Suppressor macrophage (primary cell): ENCODE results near the gene COL13A1.
A peak's percentile ranks its signal among the peaks of the same experiment; 100 is the strongest.

ENCODE experiments used
- DNase-seq, 4 experiments: peaks; one replicate each; pipeline ENCODE4 v3.0.0-alpha.2; 2020 to 2022

COL13A1 gene

DNA sequence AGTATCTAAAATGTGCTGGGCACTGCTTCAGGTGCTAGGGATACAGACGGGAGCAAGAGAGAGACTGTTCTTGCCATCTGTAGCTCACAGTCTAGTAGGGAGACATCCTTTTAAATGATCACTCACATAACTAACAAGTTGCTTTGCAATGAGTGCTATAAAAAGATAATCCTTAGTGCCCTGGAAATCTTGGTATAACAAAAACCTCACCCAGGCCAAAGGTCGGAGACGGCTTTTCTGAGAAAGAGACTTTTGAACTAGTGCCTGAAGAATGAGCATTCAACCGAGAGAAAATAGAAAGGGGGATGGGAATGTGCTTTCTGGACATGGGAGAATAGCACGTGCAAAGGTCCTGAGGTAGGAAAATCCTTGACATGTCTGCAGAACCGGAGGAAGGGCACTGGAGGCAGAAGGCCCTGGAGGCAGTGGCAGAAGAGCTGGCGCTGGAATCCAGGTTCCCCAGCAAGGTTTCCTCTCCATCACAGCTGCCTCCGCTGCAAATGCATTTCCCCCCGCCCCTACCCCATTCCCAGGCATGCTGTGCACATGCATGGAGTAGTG lies 89.4 kb downstream of the COL13A1 start:
- DNase-seq: no peak

- DNase-seq: no peak
These were observed 90.7 kb downstream of the COL13A1 start for GRCh38 chr10:69892406-69892805.

DNA sequence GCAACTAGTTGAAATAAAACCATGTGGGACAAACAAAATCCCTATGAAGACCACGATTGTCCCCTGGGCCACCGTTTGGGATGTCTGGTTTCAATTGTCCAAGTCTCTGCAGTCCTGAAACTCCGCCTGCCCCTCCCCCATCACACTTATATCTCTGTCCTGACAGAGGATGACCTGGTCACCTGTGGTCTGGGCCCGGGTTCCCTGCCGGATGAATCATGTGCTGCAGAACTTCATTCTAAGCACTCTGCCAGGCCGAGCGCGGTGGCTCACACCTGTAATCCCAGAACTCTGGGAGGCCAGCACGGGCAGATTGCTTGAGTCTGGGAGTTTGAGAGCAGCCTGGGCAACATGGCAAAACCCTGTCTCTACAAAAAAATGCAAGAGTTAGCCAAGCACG lies 91.1 kb downstream of the COL13A1 start:
- DNase-seq: no peak

DNA sequence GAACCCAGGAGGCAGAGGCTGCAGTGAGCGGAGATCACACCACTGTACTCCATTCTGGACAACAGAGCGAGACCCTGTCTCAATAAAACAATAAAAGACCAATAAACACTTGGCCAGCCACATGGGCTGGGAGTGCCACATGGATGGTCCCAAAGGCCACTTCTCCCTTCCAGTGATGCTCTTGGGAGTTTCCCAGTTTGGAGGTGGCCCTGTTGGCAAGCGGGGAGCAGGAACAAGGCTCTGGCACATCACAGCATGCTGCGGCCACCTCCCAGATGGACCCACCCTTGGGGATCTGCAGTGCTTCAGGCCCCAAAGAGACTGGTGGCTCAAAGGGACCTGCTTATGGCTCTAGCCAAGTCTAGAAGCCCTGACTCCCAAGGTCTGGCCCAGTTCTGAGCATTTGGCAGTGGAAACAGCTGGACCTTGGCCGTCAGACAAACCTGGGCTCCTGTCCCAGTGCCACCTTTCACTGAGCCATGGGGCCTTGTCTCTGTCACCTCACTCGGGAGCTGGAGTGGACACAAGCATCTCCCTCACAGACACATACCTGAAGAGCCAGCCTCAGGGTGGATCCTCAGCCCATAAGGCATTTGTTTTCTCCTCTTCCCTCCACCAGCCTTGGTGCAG lies 91.7 kb downstream of the COL13A1 start:
- no peak for DNase-seq

DNA sequence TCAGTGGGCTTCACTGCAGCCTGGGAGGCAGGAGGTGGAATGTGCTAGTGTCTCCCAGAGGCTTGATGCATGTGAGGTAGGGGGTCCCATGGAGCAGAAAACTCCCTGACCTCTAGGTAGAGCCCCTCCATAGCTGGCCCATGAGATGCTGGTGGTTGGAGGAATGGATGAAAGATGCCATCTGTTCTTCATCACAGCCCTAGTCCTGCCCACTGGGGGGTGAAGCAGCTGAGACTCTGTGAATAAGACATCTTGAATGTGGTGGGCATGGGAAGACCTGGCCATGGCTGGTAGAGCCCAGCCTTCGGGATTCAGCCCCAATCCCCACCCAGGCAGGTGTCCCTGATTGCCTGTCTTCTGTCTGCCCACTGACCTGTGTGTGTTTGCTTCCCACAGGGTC lies 92.5 kb downstream of the COL13A1 start:
- DNase-seq: no peak

DNA sequence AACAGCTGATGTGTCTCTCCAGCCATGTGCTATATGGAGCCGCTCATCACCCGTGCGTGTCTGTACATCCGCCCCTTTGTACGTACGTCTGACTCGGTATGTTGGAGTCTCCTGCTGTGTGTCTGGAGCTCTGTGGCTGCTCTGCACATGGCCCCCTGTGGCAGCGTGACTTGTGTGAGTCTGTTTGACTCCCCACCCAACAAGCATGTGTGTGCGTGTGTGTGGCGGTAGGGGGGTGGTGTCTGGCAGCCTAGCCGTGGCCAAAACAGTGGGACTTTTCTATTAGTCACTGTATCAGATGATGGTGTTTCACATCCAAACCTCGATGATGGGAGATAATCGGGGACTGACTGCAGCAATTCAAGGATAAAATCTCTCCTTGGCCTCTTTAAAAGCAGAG lies 94.1 kb downstream of the COL13A1 start:
- DNase-seq: no peak

DNA sequence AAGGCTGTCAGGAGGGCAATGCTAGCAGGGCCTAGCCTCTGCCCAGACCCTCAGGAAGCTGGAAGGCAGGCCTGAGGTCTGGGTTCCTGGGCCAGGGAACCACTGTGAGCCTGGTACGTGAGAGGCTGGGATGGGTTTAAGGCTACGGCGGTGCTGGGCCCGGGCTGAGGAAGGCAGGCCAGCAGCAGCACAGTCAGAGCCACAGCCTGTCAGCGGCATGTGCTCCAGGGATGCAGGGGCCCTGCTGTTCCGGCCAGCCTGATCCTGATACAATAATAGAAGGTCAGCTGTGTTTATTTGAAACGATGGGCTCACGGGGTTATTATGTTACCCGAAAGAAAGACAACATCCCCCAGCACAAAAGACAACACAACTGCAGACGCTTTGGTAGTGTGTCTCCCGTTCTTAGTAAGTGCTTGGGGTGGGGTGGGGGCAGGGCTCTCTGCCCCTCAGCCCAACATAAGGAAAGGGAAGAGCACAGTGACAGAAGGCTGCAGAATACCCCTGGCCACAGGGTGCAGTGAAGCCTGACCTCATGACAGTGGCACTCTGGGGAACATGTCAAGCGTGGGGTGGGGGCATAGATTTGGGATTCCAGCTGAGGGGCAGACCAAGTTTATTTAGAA lies 95.0 kb downstream of the COL13A1 start:
- no peak for DNase-seq

DNA sequence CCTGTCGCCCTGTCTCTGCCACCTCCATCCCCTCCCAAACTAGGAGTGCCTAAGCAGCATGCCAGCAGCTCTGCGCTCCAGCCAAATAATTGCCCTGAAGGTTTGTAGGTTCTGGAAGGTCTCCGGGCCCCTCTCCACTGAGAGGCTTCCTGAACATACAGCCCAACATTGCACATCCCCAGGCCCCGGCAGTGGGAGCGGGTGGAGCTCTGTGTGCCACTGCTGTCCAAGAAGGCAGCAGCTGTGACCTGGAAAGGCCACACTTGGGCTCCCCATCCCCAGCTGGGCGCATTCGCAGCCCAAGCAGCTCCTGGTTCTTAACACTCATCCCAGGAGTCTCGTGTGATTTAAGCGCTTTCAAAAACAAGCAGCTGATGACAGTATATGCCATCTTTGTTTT lies 95.7 kb downstream of the COL13A1 start:
- DNase-seq: no peak

DNA sequence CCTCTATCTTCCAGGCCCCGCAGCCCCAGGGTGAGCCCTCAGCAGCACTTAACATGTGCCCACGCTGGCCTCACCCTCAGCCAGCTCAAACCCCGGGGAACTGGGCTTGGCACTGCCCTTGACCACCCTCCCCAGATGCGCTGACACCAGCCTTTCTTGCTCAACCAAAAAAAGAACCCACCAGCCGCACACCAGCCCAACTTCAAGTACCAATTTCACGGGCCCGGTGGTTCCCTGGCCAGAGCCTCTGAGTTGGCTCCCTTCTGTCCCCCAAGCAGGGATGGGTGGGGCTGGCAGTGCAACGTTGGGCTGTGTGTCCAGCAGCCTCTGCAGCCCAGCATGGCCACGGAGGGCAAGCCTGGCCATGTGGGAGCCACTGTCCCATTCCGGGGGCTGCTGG lies 96.3 kb downstream of the COL13A1 start:
- DNase-seq: no peak

DNA sequence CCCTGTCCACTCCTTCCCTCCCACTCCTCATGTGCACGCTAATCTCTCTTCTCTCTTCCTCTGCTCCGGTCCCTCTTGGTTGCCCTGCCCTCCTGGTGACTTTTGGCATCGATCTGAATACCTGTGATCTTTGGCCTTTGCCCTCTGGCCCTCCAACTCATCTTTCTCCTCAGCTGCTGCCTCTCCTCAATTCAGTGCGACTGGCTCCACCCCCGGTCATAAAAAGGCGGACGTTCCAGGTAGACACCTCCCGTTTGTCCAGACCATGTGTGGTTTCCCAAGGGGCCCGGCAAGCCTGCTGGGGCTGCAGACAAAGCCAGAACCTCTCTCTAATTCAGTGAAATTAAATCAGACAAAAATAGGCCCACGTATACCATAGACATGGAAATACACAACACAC lies 96.8 kb downstream of the COL13A1 start:
- no peak for DNase-seq

- no peak for DNase-seq
These were observed 97.2 kb downstream of the COL13A1 start for GRCh38 chr10:69898941-69899340.

DNA sequence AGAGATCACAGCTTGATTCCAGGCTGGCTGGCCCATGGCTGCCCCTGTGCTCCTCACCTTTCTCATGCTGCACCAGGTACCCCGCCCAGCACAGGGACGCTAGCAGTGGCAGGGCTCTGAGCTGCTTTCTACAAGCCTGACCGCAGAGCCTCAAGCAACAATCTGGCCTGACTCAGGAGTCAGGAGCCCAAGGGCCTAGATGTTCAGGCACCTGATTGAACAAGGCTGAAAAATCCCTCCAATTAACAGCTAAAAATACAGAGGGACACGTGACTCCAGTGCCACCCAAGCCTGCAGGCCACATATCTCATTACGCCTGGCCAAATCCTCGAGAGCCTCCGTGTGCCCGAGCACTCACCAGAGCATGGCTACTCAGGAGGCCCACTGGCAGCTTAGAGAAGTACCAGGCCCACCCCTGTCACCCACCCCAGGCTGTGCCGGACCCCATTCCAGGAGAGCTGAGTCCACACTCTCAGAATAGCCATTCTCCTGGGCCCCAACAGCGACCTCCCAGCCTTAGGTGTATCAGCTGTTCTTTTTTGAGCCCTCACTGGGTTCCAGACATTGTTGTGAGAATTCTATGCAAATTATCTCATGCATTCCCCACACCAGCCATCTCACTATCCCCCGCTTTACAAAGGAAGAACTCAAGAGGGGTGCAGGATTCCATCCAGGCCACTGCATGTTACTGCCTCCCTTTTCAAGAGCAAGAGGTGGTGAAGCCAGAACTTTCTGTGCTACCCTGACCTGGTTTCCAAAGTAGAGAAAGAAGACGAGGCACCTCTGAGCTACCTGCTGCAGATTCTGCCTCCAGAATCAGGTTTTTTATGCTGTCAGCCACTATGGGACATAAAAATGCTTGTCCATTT lies 98.3 kb downstream of the COL13A1 start:
- no peak for DNase-seq

- no peak for DNase-seq
These were observed 99.3 kb downstream of the COL13A1 start for GRCh38 chr10:69901022-69901421.

DNA sequence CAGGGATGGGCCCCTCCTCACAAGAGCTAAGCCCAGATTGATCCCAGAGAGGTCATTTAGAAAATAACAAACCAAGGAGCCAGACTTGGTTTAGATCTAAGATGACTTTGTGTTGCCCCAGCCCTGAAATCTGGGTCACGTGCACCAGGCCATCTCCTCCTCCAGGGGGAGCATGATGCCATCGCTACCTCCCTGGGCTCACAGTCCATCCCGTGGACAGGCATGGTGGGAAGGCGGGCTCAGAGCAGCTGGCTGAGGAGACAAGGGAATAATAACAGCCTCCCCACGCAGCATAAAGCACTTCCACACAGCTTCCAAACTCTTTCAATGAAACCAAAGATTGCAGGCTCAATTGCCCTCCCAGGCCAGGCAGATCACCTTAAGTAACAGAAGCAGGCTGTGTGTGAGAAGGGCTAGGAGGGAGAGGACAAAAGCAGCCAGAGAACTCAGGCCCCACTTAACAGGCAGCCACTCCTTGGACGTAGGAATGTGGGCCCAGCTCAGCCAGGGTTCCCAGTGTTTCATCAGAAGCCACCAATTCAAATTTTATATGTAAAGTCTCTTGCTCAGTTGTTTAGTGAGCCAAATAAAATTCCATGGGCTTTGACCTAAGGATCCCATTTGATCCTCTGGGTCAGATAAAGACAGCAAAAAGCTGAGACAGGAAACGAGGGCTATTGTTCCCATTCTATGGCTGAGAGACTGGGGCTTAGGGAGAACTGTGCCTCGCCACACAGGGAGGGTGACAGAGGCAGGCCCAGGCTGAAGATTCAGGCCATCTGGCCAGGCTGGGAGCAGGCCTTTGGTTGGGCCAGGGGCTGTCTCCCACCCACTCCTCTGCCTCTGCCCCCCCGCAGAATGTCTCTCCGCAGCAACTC lies 100.2 kb downstream of the COL13A1 start:
- DNase-seq: peak; percentile 34 to 68 (median 62)

- no peak for DNase-seq
These were observed 101.3 kb downstream of the COL13A1 start for GRCh38 chr10:69902835-69903535.

GRCh38 chr10:69904533-69904932 lies 102.8 kb downstream of the COL13A1 start:
- DNase-seq: peak in 1 of 4 experiments; percentile 20

DNA sequence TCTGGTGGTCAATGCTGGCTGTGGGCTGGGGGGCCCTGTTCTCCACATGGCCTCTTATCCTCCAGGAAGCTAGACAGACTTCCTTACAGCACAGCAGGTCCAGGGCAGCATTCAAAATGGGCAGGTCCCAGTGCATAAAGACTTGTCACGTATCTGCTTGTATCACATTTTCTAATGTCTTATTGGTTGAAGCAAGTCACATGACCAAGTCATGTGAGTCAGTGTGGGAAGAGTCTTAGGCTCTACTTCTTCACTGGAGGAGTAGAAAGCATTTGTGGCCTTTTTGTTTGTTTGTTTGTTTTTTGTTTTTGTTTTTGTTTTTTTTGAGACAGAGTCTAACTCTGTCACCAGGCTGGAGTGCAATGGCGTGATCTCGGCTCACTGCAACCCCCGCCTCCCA lies 104.7 kb downstream of the COL13A1 start:
- DNase-seq: no peak

- DNase-seq: no peak
These were observed 105.8 kb downstream of the COL13A1 start for GRCh38 chr10:69907517-69907916.

DNA sequence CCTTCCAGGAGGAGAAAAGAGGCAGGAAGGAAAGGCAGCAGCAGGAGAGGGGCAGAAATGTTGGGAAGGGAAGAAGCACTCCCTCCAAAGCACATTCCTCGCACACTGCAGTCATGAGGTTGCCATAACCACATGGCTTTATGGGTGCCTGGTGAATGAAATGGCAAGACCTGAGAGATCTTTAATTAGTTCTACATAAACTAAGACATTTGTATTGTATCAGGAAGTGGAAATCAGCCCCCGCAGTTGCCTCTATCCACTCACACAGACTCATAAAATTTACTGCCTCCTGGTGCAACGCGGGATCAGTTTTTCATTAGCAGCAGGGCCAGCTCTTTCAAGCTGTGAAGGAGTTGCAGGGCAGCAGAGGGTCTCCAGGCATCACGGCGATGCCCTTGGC lies 106.4 kb downstream of the COL13A1 start:
- no peak for DNase-seq

DNA sequence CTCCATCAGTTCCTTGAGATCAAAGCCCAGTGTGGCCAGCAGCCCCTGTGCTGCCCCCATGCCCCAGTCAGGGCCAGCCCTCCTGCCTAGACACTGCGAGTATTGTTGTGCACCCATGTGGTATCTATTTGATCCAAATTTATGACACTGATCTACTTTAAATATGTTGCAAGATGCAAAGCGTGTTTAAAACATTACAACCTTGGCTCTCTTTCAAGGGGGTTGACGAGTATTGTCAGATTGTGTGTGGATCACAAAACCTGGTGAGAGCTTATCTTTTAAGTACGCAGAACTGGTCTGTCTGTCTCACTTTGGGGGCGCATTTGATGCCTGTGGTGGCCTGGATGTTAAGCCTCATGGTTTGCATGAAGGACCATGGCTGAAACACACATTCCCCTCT lies 108.9 kb downstream of the COL13A1 start:
- no peak for DNase-seq

GRCh38 chr10:69911613-69912528 lies 110.2 kb downstream of the COL13A1 start:
- no peak for DNase-seq
